CD4-positive, alpha-beta T cell (primary cell): ENCODE measurements around the gene CDYL2. TPM values are rescaled to one million over a fixed set of nuclear protein-coding genes. Genes with fewer than 3 reads are reported as not detected.

ENCODE experiments used
- ATAC-seq: fragments of 200-7000 bp; cut with Tn5 transposase; one replicate; pipeline ENCODE4 v1.10.0; 2022; ENCODE audit warnings: mild to moderate bottlenecking; ENCODE audit not compliant: poor library complexity
- CTCF ChIA-PET: fragments of 350-600 bp; sonication (Branson Sonifier 250); formaldehyde crosslinking; loops from one replicate; lab custom pipeline; 2021; ENCODE audit warnings: antibody characterized with exemption, inconsistent platforms; lab: Charles Lee
- POLR2A ChIA-PET: fragments of 350-600 bp; sonication (Branson Sonifier 250); formaldehyde crosslinking; loops from one replicate; lab custom pipeline; 2021; ENCODE audit warnings: antibody characterized with exemption, inconsistent platforms; lab: Charles Lee
- DNase-seq, 14 experiments: peaks; one replicate each; pipeline ENCODE4 v3.0.0-alpha.2; 2013 to 2020; ENCODE audit warnings: mixed read lengths in 2 of 14
- H3K27ac ChIP-seq, 2 donors: one replicate each; pipeline versions ENCODE4 v1.5.1 to v1.7.0; 2013; ENCODE audit warnings: low read length in 2 of 2, low read depth in 1 of 2, mild to moderate bottlenecking in 1 of 2
- H3K27me3 ChIP-seq, 2 experiments: 1 replicate in 1 of 2; 2 replicates in 1 of 2; pipeline versions ENCODE4 v1.6.1 to v1.7.0; 2013; ENCODE audit warnings: low read length in 2 of 2, control low read depth in 1 of 2, mild to moderate bottlenecking in 1 of 2, moderate library complexity in 1 of 2; ENCODE audit not compliant: insufficient read depth in 2 of 2, control insufficient read depth in 1 of 2
- H3K36me3 ChIP-seq: one replicate; pipeline ENCODE4 v1.6.1; 2013; ENCODE audit warnings: low read length, control low read depth; ENCODE audit not compliant: insufficient read depth
- H3K4me1 ChIP-seq: one replicate; pipeline ENCODE4 v1.6.1; 2013; ENCODE audit warnings: low read length, control low read depth; ENCODE audit not compliant: insufficient read depth
- H3K4me3 ChIP-seq: one replicate; pipeline ENCODE4 v1.5.1; 2013; ENCODE audit warnings: mild to moderate bottlenecking, low read length, moderate library complexity
- H3K9me3 ChIP-seq, 2 experiments: 1 replicate in 1 of 2; 2 replicates in 1 of 2; pipeline versions ENCODE4 v1.6.1 to v1.7.0; 2013; ENCODE audit warnings: low read length in 2 of 2, mild to moderate bottlenecking in 2 of 2, control low read depth in 1 of 2, moderate library complexity in 1 of 2; ENCODE audit not compliant: control insufficient read depth in 1 of 2, insufficient read depth in 1 of 2
- H3K27ac Mint-ChIP-seq: one replicate; pipeline ENCODE4 v1.8.0; 2020; ENCODE audit warnings: mixed read lengths
- H3K27me3 Mint-ChIP-seq: one replicate; pipeline ENCODE4 v1.8.0; 2021; ENCODE audit warnings: mixed read lengths
- H3K36me3 Mint-ChIP-seq: one replicate; pipeline ENCODE4 v1.8.0; 2021; ENCODE audit warnings: low read depth, mixed read lengths
- H3K4me1 Mint-ChIP-seq: one replicate; pipeline ENCODE4 v1.8.0; 2021; ENCODE audit warnings: low read depth, mixed read lengths
- H3K4me3 Mint-ChIP-seq: one replicate; pipeline ENCODE4 v1.8.0; 2020; ENCODE audit warnings: mild to moderate bottlenecking, mixed read lengths
- H3K9me3 Mint-ChIP-seq: one replicate; pipeline ENCODE4 v1.8.0; 2020; ENCODE audit warnings: mixed read lengths
- CTCF ChIP-seq: fragments of 200-600 bp; IDR thresholded peaks from one replicate; pipeline ENCODE4 v1.8.0; 2022; ENCODE audit warnings: antibody characterized with exemption, mild to moderate bottlenecking
- intact Hi-C, 2 experiments: fragments of 100-400 bp; cut with DNase I in 1 of 2; cut with micrococcal nuclease in 1 of 2; formaldehyde crosslinking; loops; one replicate each; pipeline versions ENCODE4 v1.15.1 to v1.9.0; 2023 to 2025; cut with DNase I, micrococcal nuclease
- total RNA-seq, 174 experiments: library from RNA in 2 of 174; stranded (reverse) in 2 of 174; gene quantifications; one replicate each; pipeline ENCODE4 v1.2.3 and lab custom pipeline; 2021 to 2026

CDYL2 gene
- total RNA-seq, 2 experiments from 2014 or later: 14.3 to 15.8 TPM

- ChIA-PET POLR2A (no interaction called here), CTCF (no interaction called here)
- no peak overlapping the region for H3K27ac Mint-ChIP-seq
- ATAC-seq (no peak), DNase-seq (no peak)
- peaks cover 7% of the 10 kb centered on the region for H3K36me3 Mint-ChIP-seq
- H3K4me1 Mint-ChIP-seq: no peaks in the 10 kb centered on the region
- no peaks in the 10 kb centered on the region for H3K9me3 ChIP-seq
- peaks cover 5% of the 10 kb centered on the region for H3K36me3 ChIP-seq
- H3K4me3 Mint-ChIP-seq: no peak overlapping the region
- no peak for TF ChIP-seq CTCF
- H3K4me3 ChIP-seq: no peak overlapping the region
- intact Hi-C loops: no loop called here
- no peaks in the 10 kb centered on the region for H3K9me3 Mint-ChIP-seq
- no peaks in the 10 kb centered on the region for H3K27me3 Mint-ChIP-seq
- no peaks in the 10 kb centered on the region for H3K4me1 ChIP-seq
- no peaks in the 10 kb centered on the region for H3K27me3 ChIP-seq
- H3K27ac ChIP-seq: no peak overlapping the region
Measured at GRCh38 chr16:80615735-80616134, 188.7 kb downstream of the CDYL2 start.

DNA sequence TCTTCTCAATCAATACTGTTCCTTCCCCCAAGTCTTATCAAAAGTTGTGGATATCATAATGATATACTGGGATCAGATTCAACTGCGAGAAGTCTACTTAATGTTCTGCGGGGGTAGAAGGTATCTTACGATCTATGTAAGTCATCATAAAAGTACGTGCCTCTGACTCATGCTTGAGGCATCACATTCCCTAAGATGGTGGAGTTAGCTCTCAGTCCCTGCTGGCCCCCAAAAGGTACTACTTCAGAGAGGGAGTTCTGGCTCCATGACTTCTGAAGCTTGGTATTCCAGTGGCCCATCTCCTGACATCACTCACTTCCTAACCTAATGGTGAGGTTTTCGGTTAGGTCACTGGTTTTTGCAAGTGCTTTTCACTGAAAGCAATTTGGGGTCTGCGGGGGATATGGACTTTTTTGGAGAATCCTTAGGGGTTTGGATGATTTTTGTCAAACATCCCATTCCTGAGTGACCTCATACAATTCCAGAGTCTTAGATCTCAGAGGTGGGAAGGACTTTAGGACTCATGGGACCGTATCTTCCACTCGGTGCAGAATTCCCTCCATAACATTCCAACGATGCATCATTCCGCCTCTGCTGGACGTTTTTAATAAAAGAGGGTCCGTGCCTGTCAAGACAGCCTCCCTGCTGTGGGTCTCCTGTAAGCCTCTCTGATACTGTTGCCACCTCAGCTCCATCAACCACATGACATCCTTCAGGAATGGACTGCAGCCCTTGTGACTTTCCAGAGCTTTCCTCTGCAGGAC, 189.3 kb downstream of the CDYL2 start:
- Histone ChIP-seq H3K4me3 (no peak overlapping the region), H3K27ac (no peak overlapping the region), H3K4me1 (no peaks in the 10 kb centered on the region), H3K36me3 (peaks cover 5% of the 10 kb centered on the region), H3K9me3 (no peaks in the 10 kb centered on the region), H3K27me3 (no peaks in the 10 kb centered on the region)
- no peak for ATAC-seq
- Mint-ChIP-seq H3K27ac (no peak overlapping the region), H3K36me3 (peaks cover 9% of the 10 kb centered on the region), H3K27me3 (no peaks in the 10 kb centered on the region), H3K4me3 (no peak overlapping the region), H3K4me1 (no peaks in the 10 kb centered on the region), H3K9me3 (no peaks in the 10 kb centered on the region)
- intact Hi-C loops: no loop called here
- TF ChIP-seq CTCF: no peak
- ChIA-PET CTCF (no interaction called here), POLR2A (no interaction called here)
- DNase-seq: no peak

DNA sequence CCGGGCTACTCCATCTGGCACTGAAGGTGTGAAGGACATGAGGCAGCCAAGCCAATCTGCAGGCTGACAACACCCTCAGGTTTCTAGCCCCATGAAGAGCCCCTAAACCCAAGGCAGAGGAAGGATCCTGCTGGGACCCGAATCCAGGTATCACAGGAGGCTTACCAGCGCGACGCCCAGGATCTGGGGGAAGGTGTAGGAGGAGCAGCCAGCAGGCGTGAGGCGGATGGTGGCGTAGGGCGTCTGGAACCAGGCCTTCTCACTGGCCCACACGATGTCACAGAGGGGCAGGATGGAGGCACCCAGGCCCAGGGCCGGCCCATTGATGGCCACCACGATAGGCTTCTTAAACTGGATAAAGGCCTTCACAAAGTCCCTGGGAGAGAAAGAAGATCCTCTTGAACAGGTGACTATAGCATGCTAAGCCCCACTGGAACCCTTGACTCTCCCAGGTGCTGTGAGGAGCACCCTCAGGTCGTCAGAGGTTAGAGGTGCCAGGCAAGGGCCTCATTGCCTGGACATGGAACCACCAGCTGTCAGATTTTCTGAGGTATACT, 191.9 kb downstream of the CDYL2 start:
- Histone ChIP-seq H3K9me3 (no peaks in the 10 kb centered on the region), H3K36me3 (peaks cover 7% of the 10 kb centered on the region), H3K4me3 (no peak overlapping the region), H3K4me1 (no peaks in the 10 kb centered on the region), H3K27me3 (no peaks in the 10 kb centered on the region), H3K27ac (no peak overlapping the region)
- TF ChIP-seq CTCF: no peak
- Mint-ChIP-seq H3K4me1 (no peaks in the 10 kb centered on the region), H3K27me3 (no peaks in the 10 kb centered on the region), H3K9me3 (no peaks in the 10 kb centered on the region), H3K36me3 (peaks cover 20% of the 10 kb centered on the region), H3K4me3 (no peak overlapping the region), H3K27ac (no peak overlapping the region)
- ChIA-PET POLR2A (no interaction called here), CTCF (no interaction called here)
- DNase-seq (no peak), ATAC-seq (no peak)
- intact Hi-C loops: no loop called here
